Tibial artery (tissue), 4 donors: ENCODE results near the gene OR2D2.

Source experiments
- DNase-seq, 2 donors: peaks; one replicate each; pipeline ENCODE4 v3.0.0-alpha.2; 2019
- H3K27ac ChIP-seq, 2 donors: fragments of 200-600 bp; sonication (generic) in 1 of 2; 1 replicate in 1 of 2; 2 replicates in 1 of 2; pipeline ENCODE4 v1.5.1; 2018 to 2019; ENCODE audit warnings: mild to moderate bottlenecking in 1 of 2
- H3K27me3 ChIP-seq, 2 donors: fragments of 200-600 bp; sonication (generic) in 1 of 2; one replicate each; pipeline versions ENCODE4 v1.5.1 to v1.6.0; 2016 to 2019
- H3K36me3 ChIP-seq, 3 donors: fragments of 200-600 bp; sonication (generic) in 2 of 3; one replicate each; pipeline ENCODE4 v1.5.1; 2016 to 2019; ENCODE audit warnings: mild to moderate bottlenecking in 2 of 3
- H3K4me1 ChIP-seq, 4 donors: fragments of 200-600 bp; sonication (generic) in 2 of 4; 1 replicate in 3 of 4; 2 replicates in 1 of 4; pipeline ENCODE4 v1.5.1; 2016 to 2019
- H3K4me3 ChIP-seq, 2 donors: fragments of 200-600 bp; sonication (generic) in 1 of 2; 1 replicate in 1 of 2; 2 replicates in 1 of 2; pipeline ENCODE4 v1.5.1; 2018 to 2019; ENCODE audit warnings: mild to moderate bottlenecking in 2 of 2
- H3K9me3 ChIP-seq, 3 donors: fragments of 200-600 bp; sonication (generic) in 1 of 3; one replicate each; pipeline ENCODE4 v1.5.1; 2016 to 2019
- CTCF ChIP-seq, 2 experiments: fragments of 200-600 bp in 1 of 2; fragments of 450-650 bp in 1 of 2; IDR thresholded peaks; one replicate each; pipeline ENCODE4 v1.5.1; 2017 to 2019; ENCODE audit warnings: antibody characterized with exemption in 2 of 2, mild to moderate bottlenecking in 1 of 2, moderate library complexity in 1 of 2
- intact Hi-C: fragments of 100-400 bp; cut with DNase I; formaldehyde crosslinking; loops from one replicate; pipeline ENCODE4 v1.15.0; 2023; ENCODE audit warnings: low total_unique reads

OR2D2 gene

GRCh38 chr11:6843670-6844069 lies 48.6 kb downstream of the OR2D2 start:
- Histone ChIP-seq H3K27me3 (no peaks in the 10 kb centered on the region), H3K36me3 (no peaks in the 10 kb centered on the region), H3K4me1 (no peaks in the 10 kb centered on the region), H3K4me3 (no peak overlapping the region), H3K27ac (no peak overlapping the region), H3K9me3 (no peaks in the 10 kb centered on the region)
- no peak for TF ChIP-seq CTCF (IDR thresholded peaks at IDR 0.05)
- DNase-seq = no peak
- intact Hi-C loops = no loop called here

GRCh38 chr11:6841694-6842093 lies 50.6 kb downstream of the OR2D2 start:
- Histone ChIP-seq H3K27ac (no peak overlapping the region), H3K36me3 (no peaks in the 10 kb centered on the region), H3K4me1 (no peaks in the 10 kb centered on the region), H3K4me3 (no peak overlapping the region), H3K27me3 (no peaks in the 10 kb centered on the region), H3K9me3 (no peaks in the 10 kb centered on the region)
- DNase-seq = no peak
- TF ChIP-seq CTCF (IDR thresholded peaks at IDR 0.05) = no peak
- intact Hi-C loops = no loop called here
